IPS DF 4.7 (cell line): ENCODE data around the gene NDUFB10.
"Not testable (repeated sequence)": the region's sequence is repeated elsewhere in the genome, so short reads cannot be mapped to it uniquely, and the experiment has no call there.

Experiments
- DNase-seq: peaks from one replicate; pipeline ENCODE4 v3.0.0-alpha.2; 2013; ENCODE audit warnings: low spot score; ENCODE audit errors: extremely low read depth

NDUFB10 gene

DNA sequence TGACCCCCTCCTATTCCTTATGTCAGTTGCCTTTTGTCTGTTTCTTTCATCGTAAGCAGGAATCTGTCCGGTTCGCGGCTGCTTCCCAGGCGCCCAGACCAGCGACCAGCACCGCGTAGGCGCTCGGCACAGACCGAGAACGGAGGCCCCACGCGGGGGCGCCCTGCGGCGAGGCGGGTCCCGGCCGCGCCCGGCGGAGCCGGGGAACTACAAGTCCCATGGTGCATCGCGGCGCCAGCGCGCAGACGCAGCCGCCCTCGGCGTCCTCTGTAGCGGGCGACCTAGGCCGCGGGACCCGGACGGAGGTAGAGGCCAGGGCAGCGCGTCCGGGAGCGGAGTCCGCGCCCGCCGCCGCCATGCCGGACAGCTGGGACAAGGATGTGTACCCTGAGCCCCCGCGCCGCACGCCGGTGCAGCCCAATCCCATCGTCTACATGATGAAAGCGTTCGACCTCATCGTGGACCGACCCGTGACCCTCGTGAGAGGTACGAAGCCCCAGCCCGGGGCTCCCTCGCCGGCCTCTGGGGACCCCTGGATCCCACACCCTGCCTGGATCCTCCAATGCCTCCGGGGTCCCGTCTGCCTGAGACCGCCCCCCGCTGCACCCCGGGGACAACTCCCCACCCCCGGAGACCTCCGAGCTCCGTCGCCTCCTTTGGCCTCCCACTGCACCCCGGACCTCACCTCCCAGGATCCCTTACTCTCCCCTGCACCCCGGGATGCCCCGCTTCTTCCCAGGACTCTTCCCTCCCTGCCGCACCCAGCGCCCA lies at the start of gene NDUFB10:
Gene NDUFB10 (plus strand): TSS at position 270 of the 771 bp plus-strand sequence. CDS start 87 bp downstream, at position 357.
- no peak for DNase-seq

GRCh38 chr16:1909561-1910231 lies 49.6 kb upstream of the NDUFB10 start:
- DNase-seq, result no peak

GRCh38 chr16:1911467-1912214 lies 47.7 kb upstream of the NDUFB10 start:
- no peak for DNase-seq

DNA sequence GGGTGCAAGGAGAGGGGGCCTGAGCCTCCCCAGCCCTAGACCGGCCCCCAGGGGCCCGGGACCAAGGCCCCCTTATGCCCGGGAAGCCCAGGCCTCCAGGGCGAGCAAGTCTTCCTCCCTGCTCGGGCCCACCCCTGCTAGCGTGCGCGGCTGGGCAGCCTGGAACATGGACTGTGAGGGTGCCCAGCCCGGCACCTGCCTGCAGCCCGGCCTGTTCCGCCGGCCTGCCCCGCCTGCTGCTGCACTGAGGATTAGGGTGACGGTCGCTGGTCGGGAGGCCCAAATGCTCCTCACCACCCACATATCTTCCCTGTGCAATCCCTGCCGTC lies 47.2 kb upstream of the NDUFB10 start:
- DNase-seq, result no peak

DNA sequence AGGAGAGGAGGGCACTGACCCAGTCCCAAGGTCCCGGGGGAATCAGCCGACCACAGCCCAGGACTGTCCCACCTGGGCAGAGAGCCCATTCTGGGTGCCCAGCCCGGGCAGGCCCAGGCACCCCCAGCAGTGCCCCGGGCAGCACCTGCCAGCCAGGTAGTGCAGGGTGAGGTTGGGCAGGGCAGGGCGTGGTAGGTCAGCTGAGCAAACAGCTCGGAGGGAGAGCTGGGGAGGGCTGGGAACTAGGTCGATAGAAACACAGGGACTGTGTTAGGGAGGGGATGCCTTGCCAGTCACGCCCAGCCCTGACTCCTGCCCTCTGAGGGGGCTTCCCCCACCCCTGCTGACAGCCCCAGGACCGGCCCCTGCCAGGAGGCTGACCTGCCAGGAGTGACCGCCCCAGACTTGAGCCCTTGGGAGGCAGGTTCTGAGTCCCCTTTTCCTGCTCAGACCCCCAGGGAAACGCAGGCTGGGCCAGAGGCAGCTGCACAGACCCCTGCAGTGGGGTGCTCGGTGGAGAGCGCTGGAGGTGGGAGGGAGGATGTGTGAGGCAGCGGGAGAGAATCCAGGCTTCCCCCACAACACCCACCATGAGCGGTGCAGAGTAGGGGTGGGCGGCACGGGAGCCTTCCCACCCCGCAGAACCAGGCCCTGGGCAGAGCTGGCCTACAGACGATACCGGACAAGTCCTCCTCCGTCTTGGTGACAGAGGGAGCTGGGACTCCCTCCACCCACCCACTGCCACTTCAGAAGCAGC lies 45.8 kb upstream of the NDUFB10 start:
- DNase-seq, result no peak

DNA sequence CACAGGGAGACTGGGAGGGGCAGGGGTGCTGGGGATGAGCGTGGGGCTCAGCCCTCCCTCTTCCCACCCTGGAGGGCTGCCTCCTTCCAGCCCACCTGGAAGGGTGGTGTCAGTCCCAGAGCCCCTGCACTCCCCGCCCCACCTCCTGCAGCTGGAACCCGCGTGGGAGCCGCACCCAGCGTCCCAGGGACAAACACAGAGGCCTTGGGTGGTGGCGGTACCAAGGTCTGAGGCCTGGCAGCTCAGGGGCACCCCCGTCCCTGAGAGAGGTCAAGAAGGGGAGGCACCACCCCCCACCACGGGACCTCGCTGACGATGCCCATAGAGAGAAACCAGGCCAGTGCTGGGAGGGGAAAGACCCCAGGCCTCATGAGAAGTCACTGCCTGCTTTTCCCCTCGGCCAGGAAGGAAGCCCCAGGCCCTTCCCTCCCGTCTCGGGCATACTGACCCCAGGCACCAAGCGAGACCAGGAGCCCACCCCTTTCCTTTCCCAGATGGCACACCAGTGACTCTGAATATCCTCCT lies 45.2 kb upstream of the NDUFB10 start:
- DNase-seq, result no peak

DNA sequence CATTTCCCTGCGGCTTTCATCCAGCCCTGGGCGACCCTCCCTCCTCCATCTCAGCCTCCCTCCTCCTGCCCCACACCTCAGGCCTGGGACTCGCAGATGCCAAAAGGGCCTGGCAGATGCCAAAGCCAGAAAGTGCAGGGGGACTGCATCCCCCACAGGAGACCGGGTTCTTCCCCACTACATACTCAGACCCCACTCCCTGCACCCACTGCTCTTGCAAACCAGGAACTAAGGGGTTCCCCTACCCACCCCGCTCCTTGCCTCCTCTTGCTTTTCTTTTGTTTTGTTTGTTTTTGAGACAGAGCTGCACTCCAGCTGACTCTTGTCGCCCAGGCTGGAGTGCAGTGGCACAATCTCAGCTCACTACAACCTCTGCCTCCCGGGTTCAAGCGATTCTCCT lies 44.4 kb upstream of the NDUFB10 start:
- DNase-seq, result no peak

DNA sequence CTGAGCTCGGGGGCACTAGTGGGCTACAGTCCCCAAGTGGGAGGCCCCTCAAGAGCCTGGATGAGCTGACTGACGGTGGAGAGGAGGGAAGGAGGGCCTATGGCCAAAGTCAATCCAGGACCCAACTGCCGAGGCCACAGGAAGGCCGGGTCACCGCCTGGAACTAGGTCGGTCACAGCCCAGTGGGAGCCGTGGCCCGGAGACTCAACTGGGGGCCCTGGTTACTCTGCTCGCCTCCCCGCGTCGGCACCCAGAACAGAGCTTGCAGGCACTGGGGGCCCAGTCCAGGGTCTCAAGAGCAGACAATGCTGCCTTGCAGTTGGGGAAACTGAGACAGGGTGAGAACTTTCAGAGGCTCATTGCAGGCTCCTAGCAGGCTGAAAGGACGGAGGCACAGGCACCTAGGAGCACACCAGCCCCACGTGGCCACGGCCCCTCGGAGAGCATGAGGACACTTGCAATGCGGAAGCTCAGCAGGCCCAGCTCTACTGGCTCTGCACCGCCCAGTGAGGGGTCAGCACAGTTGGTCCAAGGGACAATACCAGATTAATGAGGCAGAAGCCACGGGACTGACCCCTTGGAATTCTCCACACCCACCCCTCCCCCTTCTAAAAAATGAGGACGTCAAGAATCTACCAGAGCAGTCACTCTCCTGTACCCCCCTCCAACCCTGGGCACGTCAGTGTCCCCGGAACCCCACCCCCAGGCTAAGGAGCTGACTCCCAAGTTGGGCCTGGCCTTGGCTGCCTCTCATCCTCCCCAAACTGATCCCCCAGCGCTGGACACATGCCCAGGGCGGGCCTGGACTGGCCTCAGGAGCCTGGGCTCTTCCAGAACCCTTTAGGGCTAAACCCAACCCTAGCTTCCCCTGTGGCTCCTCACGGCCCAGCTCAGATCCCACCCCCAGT lies 43.4 kb upstream of the NDUFB10 start:
- DNase-seq, result no peak

GRCh38 chr16:1916640-1916990 lies 42.7 kb upstream of the NDUFB10 start:
- DNase-seq, result no peak

DNA sequence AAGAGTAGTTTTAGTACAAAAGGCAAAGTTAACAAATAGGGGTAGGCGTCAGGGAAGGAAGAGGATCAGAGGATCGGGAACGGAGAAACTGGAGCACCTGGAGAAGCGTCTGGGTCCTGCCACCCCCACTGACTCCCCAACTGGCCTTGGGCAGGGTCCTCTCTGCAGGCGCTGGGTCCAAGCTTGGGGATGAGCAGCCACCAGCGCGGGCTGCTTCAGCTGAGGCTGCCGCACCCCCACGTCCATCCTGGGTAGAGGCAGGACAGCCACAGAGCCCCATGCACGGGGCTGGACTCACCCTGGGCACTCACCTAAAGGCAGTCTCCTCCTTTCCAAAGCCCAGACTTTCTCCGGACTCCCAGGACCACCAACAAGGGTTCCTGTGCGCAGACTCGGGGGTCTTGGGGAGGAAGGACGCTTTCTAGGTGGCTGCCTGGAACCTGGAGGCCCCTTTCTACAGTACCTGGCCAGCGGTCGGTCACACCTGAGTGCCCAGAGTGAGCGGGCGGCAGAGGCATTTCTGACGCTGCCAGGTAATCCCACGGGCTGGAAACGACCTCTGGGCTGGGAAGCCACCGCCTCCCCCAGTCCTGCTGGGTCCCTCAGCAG lies 42.2 kb upstream of the NDUFB10 start:
- DNase-seq, result no peak

DNA sequence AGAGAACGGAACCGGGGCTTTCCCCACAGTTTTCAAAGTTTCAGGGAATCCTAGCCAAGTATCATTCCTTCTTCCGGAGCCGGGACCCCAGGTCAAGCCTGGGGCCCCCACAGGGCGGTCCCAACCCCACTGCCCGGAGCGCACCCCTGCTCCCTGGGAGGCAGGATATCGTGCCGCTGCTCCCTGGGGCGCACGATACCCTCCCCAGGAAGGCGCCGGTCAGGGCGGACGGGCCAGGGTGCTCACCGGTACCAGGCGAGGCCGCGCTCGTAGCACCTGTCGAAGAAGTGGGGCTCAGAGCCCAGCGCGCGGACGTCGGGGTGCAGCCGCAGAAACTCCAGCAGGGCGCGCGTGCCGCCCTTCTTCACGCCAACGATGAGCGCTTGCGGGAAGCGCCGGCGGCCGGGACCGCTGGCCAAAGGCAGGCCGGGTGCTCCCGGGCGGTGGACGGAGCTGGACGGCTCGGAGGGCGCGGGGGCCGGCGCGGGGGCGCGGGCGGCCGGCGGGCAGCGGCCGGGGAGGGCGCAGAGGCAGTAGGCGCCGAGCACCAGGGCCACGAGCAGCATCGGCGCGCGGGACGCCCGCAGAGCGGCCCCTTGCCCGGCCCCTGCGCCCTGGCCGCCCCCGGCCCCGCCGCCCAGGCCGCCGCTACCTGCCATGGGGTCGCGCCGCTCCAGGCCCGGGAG lies 41.5 kb upstream of the NDUFB10 start:
- DNase-seq, result no peak

- no peak for DNase-seq
Observed at GRCh38 chr16:1918351-1919326, 40.7 kb upstream of the NDUFB10 start, which contains the start of gene HS3ST6. Gene HS3ST6, minus strand, starts transcription at chr16:1918415. Its CDS starts 92 bp downstream, at chr16:1918323.

- DNase-seq, result no peak
Observed at GRCh38 chr16:1919327-1919998, 39.9 kb upstream of the NDUFB10 start.

GRCh38 chr16:1920122-1920521 lies 39.2 kb upstream of the NDUFB10 start:
- DNase-seq, result not testable (repeated sequence)

- no peak for DNase-seq
Observed at GRCh38 chr16:1920727-1921171, 38.6 kb upstream of the NDUFB10 start.

DNA sequence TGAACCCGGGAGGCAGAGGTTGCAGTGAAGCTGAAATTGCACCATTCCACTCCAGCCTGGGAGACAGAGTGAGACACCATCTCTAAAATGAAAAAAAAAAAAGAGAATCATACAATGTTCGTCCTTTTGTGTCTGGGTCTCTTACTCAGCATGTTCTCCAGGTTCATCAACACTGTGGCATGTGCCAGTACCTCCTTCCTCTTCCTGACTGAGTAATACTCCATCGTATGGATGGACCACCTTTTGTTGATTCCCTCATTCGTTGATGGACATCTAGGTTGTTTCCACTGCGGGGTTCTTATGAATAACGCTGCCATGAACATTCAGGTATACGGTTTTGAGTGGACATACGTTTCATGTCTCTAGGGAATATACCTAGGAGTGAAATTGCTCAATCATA lies 37.0 kb upstream of the NDUFB10 start:
- no peak for DNase-seq

- no peak for DNase-seq
Observed at GRCh38 chr16:1923299-1924034, 35.9 kb upstream of the NDUFB10 start.
